HG03280 (cell line): Measurements from ENCODE around the gene MIA.
A peak's percentile ranks its signal among the peaks of the same experiment; 100 is the strongest.
"Not testable (repeated sequence)": the region's sequence is repeated elsewhere in the genome, so short reads cannot be mapped to it uniquely, and the experiment has no call there.

Experiments used
- ATAC-seq: cut with Tn5 transposase; IDR thresholded peaks from one replicate; pipeline ENCODE4 v1.9.1; 2021; ENCODE audit warnings: mild to moderate bottlenecking, moderate library complexity; ENCODE audit not compliant: unreplicated experiment

Gene MIA

DNA sequence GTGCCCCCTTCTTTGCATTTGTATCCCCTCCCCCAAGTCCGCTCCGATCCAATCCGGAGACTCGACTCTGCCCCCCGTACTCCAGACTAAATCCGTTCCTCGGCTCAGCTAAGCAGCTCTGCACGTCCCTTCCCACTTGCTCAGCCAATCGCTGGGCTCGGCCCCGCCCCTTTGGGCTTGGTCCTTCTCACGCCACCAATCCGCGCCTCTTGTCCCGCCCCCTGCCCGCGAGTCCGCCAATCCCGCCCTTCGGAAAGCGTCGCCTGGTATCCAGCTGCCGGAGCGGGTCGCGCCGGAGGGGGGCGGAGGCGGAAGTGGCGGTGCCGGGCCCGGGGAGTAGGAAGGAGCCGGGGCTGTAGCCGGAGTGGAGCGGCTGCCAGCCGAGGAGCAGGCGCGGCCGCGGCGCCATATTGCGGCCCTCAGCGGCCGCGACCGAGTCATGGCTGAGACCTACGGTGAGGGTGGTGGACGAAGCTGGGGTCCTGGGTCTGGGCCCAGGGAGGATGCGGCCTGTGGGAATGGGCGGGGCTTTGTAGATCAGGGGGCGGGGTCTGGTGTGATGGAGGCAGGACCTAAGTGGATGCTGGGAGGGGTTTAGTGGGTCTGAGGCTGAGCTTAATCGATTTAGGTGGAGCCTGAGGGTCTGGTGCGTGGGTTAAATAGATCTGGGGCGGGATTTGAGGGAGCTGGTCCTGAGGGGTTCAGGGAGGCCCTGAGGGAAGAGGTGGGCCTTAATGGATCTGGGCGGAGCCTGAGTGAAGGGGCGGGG lies 2.8 kb downstream of the MIA start, which contains the start of gene RAB4B:
RAB4B (plus strand) TSS at position 311 of the 769 bp plus-strand sequence; CDS start at position 440, 129 bp downstream.
- peak; percentile 70 for ATAC-seq

DNA sequence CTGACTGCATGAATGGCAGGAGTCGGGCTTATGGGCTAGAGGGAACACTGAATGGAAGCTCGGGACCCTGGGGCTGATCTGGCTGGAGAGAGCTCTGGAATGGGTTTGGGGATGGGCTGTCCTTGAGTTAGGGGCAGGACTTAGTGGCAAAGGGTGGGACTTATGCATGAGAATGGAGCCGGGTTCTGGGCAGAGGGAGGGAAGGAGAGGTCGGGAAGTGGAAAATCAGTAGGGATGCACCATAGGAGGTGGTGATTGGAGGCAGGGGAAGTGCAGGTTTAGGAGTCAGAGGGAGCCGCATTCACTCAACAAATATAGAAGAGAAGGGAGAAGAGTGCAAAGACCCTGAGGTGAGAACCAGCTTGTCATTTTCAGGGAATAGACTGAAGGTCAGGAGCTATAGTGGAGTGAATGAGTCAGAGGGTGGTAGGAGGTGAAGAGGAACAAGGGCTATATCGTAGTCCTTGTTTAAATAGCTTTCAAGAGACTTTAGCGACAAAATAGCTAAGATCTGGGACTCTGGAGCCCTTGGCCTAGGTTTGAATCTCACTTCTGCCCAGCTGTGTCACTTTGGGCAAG lies 3.5 kb downstream of the MIA start:
- no peak for ATAC-seq

DNA sequence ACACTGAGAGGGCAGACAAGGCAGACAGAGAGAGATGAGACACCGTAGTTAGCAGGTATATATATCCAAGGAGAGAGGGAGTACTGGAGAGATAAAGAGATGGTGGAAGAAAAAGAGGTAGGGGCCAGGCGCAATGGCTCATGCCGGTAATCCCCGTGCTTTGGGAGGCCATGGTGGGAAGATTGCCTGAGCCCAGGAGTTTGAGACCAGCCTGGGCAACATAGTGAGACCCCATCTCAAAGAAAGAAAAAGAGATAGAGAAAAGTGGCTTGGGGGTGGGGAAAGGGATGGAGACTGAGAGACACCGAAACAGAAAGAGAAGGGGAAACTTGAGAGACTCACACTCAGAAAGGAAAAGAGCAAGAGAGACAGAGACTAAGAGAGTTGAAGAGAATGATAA lies 5.3 kb downstream of the MIA start:
- ATAC-seq, result no peak

- ATAC-seq, result no peak
Observed at GRCh38 chr19:40781140-40781539, 5.8 kb downstream of the MIA start.

DNA sequence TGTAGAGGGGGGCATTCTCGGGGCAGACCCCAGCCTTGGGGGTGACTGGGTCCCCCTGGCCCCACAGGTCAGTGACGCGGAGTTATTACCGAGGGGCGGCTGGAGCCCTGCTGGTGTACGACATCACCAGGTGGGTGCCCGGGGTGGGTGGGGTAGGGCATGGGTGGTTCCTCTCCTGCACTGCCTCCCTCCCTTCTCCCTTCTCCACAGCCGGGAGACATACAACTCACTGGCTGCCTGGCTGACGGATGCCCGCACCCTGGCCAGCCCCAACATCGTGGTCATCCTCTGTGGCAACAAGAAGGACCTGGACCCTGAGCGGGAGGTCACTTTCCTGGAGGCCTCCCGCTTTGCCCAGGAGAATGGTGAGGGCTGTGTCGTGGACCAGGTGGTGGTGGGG lies 8.4 kb downstream of the MIA start:
- ATAC-seq, result no peak

GRCh38 chr19:40784146-40784545 lies 8.8 kb downstream of the MIA start:
- not testable (repeated sequence) for ATAC-seq

GRCh38 chr19:40785526-40785925 lies 10.2 kb downstream of the MIA start:
- no peak for ATAC-seq

GRCh38 chr19:40786060-40787037 lies 11.0 kb downstream of the MIA start:
- ATAC-seq, result no peak

DNA sequence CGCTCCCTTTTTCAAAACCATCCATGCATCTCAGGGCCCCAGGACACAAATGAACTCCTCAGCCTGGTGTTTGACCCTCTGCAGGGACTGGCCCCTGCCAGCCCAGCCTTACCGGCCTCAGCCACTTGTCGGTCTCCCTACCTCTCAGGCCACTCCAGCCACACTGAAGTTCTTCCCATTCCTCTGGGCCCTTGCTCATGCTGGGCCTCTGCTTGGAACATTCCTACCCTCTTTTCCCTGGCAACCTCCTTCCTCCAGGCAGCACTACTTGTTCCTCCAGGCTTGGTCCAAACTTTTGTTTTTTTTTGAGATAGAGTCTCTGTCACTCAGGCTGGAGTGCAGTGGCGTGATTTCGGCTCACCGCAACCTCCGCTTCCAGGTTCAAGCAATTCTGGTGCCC lies 16.0 kb downstream of the MIA start:
- no peak for ATAC-seq

DNA sequence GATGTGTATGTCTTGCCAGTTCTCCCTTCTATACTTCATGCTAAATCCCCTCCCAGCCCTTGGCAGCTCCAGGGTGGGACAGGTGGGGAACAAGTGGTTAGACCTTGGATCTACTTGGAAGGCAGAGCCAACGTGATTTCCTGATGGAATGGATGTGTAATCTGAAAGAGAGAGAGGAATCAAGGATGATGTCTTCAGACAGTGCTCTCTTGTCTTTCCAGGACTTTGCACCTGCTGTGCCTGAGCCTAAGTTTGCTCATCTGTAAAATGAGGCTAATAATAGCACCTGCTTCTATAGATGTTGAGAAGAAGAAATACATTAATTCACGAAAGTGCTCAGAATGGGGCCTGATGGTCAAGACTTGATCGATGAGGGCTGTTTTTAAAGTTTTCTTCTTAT lies 16.7 kb downstream of the MIA start:
- no peak for ATAC-seq

- ATAC-seq, result no peak
Observed at GRCh38 chr19:40797166-40797962, 22.0 kb downstream of the MIA start.

- peak; percentile 23 for ATAC-seq
Observed at GRCh38 chr19:40797963-40798682, 22.8 kb downstream of the MIA start.

DNA sequence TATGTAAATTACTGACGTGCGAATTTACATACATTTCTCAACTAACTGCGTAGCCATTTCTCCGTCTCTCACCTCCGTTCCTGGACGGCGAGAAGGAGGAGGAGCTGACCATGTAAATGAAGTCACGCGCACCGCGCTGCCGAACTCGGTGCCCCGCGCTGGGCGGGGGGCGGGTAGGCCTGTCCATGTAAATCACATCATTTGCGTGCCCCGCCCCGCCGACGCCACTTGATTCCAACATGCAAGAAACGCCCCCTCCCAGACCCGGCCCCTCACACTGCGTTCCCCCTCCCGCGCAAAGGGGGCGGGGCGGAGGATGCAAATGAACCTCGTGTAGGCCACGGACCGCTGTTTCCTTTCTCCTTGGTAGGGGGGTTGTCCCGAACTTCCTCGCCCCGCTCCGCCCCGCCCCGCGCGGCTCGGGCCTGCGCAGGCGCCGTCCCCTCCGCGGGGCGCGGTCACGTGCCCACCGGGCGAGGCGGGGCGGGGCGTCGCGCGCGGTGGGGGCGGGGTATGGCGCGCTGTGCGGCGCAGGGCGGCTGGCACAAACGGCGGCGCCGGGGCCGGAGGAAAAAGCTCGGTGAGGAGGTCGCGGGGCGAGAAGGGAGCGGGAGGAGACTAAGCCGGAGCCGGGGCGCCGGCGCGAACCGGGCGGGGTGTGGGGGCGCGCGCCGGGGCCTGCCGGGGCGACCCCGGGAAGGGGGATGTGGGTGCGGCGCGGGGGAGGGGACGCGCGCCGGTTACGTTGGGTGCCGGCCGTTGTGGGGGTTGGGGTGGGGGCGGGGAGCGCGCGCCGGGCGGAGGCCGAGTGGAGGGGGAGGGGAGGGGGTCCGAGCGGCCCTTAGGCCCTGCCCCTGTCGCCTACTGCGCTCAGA lies 23.6 kb downstream of the MIA start, which contains the start of gene EGLN2:
EGLN2 (plus strand) TSS at position 509 of the 875 bp plus-strand sequence. CDS start 1,382 bp downstream, outside the sequence.
- peak; percentile 75 for ATAC-seq

GRCh38 chr19:40799558-40800338 lies 24.4 kb downstream of the MIA start:
- no peak for ATAC-seq

DNA sequence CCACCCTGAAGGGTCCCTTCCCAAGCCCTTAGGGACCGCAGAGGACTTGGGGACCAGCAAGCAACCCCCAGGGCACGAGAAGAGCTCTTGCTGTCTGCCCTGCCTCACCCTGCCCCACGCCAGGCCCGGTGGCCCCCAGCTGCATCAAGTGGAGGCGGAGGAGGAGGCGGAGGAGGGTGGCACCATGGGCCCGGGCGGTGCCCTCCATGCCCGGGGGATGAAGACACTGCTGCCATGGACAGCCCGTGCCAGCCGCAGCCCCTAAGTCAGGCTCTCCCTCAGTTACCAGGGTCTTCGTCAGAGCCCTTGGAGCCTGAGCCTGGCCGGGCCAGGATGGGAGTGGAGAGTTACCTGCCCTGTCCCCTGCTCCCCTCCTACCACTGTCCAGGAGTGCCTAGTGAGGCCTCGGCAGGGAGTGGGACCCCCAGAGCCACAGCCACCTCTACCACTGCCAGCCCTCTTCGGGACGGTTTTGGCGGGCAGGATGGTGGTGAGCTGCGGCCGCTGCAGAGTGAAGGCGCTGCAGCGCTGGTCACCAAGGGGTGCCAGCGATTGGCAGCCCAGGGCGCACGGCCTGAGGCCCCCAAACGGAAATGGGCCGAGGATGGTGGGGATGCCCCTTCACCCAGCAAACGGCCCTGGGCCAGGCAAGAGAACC lies 25.1 kb downstream of the MIA start:
- no peak for ATAC-seq

DNA sequence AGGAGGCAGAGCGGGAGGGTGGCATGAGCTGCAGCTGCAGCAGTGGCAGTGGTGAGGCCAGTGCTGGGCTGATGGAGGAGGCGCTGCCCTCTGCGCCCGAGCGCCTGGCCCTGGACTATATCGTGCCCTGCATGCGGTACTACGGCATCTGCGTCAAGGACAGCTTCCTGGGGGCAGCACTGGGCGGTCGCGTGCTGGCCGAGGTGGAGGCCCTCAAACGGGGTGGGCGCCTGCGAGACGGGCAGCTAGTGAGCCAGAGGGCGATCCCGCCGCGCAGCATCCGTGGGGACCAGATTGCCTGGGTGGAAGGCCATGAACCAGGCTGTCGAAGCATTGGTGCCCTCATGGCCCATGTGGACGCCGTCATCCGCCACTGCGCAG lies 25.7 kb downstream of the MIA start:
- ATAC-seq, result no peak

GRCh38 chr19:40801426-40802299 lies 26.3 kb downstream of the MIA start:
- no peak for ATAC-seq
